HEK293 (cell line): ENCODE measurements around the gene CCM2L.

Experiments used
- CTCF ChIP-seq: fragments of 450-650 bp; formaldehyde crosslinking; IDR thresholded peaks from 2 replicates; pipeline ENCODE4 v1.5.1; 2016; ENCODE audit warnings: missing biosample characterization, missing genetic modification characterization
- HIC1 ChIP-seq: fragments of 450-650 bp; formaldehyde crosslinking; IDR thresholded peaks from 2 replicates; pipeline ENCODE4 v1.5.1; 2016; ENCODE audit warnings: missing biosample characterization, missing genetic modification characterization
- HOXD13 ChIP-seq: sonication (generic); formaldehyde crosslinking; IDR thresholded peaks from 2 replicates; pipeline ENCODE4 v1.8.0; 2022; ENCODE audit warnings: missing genetic modification reagents, borderline replicate concordance
- KLF10 ChIP-seq: fragments of 450-650 bp; IDR thresholded peaks from 2 replicates; pipeline ENCODE4 v1.5.1; 2018; ENCODE audit warnings: missing biosample characterization, mild to moderate bottlenecking, missing genetic modification characterization
- KLF8 ChIP-seq: fragments of 450-650 bp; formaldehyde crosslinking; IDR thresholded peaks from 2 replicates; pipeline ENCODE4 v1.5.1; 2016; ENCODE audit warnings: missing biosample characterization, missing genetic modification characterization
- SP7 ChIP-seq: fragments of 450-650 bp; formaldehyde crosslinking; IDR thresholded peaks from 2 replicates; pipeline ENCODE4 v1.5.1; 2016; ENCODE audit warnings: missing biosample characterization, missing genetic modification characterization
- ZBTB8A ChIP-seq: fragments of 450-650 bp; formaldehyde crosslinking; IDR thresholded peaks from 2 replicates; pipeline ENCODE4 v1.5.1; 2016; ENCODE audit warnings: missing biosample characterization, missing genetic modification characterization
- ZFP69B ChIP-seq: fragments of 450-650 bp; formaldehyde crosslinking; IDR thresholded peaks from 2 replicates; pipeline ENCODE4 v1.5.1; 2016; ENCODE audit warnings: missing biosample characterization, missing genetic modification characterization
- ZNF10 ChIP-seq: fragments of 450-650 bp; formaldehyde crosslinking; IDR thresholded peaks from 2 replicates; pipeline ENCODE4 v1.5.1; 2017; ENCODE audit warnings: missing biosample characterization, missing genetic modification characterization
- ZNF19 ChIP-seq: fragments of 450-650 bp; formaldehyde crosslinking; IDR thresholded peaks from 2 replicates; pipeline ENCODE4; 2016; ENCODE audit warnings: missing biosample characterization, missing genetic modification characterization, low read depth
- ZNF214 ChIP-seq: fragments of 450-650 bp; formaldehyde crosslinking; IDR thresholded peaks from 2 replicates; pipeline ENCODE4 v1.5.1; 2017; ENCODE audit warnings: missing biosample characterization, mild to moderate bottlenecking, missing genetic modification characterization, borderline replicate concordance
- ZNF280D ChIP-seq: fragments of 450-650 bp; formaldehyde crosslinking; IDR thresholded peaks from 2 replicates; pipeline ENCODE4 v1.5.1; 2016; ENCODE audit warnings: missing biosample characterization, missing genetic modification characterization
- ZNF394 ChIP-seq: fragments of 450-650 bp; formaldehyde crosslinking; IDR thresholded peaks from 2 replicates; pipeline ENCODE4 v1.5.1; 2016; ENCODE audit warnings: missing biosample characterization, missing genetic modification characterization, mild to moderate bottlenecking, moderate library complexity, borderline replicate concordance
- ZNF660 ChIP-seq: fragments of 450-650 bp; IDR thresholded peaks from 2 replicates; pipeline ENCODE4 v1.5.1; 2018; ENCODE audit warnings: missing biosample characterization, mild to moderate bottlenecking, missing genetic modification characterization
- ZNF677 ChIP-seq: fragments of 450-650 bp; IDR thresholded peaks from 2 replicates; pipeline ENCODE4 v1.5.0; 2018; ENCODE audit warnings: missing biosample characterization, mild to moderate bottlenecking, missing genetic modification characterization, moderate library complexity
- ZNF776 ChIP-seq: fragments of 450-650 bp; formaldehyde crosslinking; IDR thresholded peaks from 2 replicates; pipeline ENCODE4 v1.5.0; 2017; ENCODE audit warnings: missing biosample characterization, missing genetic modification characterization, borderline replicate concordance
- TF ChIP-seq, protein P1 (sequence below): fragments of 450-650 bp; formaldehyde crosslinking; IDR thresholded peaks from 2 replicates; pipeline ENCODE4 v1.5.1; 2016; ENCODE audit warnings: missing biosample characterization, missing genetic modification characterization
- TF ChIP-seq, protein P2 (sequence below): fragments of 450-650 bp; formaldehyde crosslinking; IDR thresholded peaks from 2 replicates; pipeline ENCODE4 v1.5.1; 2016; ENCODE audit warnings: missing biosample characterization, missing genetic modification characterization, borderline replicate concordance
- TF ChIP-seq, protein P3 (sequence below): fragments of 450-650 bp; formaldehyde crosslinking; IDR thresholded peaks from 2 replicates; pipeline ENCODE4 v1.5.1; 2016; ENCODE audit warnings: missing biosample characterization, missing genetic modification characterization, borderline replicate concordance

The CCM2L gene

DNA sequence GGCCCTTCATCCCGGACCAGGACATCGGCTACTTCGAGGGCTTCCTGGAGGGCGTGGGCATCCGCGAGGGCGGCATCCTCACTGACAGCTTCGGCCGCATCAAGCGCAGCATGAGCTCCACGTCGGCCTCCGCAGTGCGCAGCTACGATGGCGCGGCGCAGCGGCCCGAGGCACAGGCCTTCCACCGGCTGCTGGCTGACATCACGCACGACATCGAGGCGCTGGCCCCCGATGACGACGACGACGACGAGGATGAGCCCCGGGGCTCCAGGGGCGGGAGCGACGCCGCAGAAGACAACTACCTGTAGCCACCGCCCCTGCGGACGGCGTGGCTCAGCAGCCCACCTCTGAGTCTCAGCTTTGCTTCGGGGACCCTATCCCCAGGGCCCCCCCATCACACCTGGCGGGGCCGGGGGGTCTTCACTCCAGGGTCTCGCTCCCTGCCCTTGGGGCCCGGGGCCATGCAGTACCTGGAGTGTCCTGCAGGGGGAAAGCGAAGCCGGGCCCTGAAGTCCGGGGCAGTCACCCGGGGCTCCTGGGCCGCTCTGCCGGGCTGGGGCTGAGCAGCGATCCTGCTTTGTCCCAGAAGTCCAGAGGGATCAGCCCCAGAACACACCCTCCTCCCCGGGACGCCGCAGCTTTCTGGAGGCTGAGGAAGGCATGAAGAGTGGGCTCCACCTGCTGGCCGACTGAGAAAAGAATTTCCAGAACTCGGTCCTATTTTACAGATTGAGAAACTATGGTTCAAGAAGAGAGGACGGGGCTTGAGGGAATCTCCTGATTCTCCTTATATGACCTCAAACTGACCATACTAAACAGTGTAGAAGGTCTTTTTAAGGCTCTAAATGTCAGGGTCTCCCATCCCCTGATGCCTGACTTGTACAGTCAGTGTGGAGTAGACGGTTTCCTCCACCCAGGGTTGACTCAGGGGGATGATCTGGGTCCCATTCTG lies 21.0 kb downstream of the CCM2L start (continued):
- TF ChIP-seq, protein P1, sequence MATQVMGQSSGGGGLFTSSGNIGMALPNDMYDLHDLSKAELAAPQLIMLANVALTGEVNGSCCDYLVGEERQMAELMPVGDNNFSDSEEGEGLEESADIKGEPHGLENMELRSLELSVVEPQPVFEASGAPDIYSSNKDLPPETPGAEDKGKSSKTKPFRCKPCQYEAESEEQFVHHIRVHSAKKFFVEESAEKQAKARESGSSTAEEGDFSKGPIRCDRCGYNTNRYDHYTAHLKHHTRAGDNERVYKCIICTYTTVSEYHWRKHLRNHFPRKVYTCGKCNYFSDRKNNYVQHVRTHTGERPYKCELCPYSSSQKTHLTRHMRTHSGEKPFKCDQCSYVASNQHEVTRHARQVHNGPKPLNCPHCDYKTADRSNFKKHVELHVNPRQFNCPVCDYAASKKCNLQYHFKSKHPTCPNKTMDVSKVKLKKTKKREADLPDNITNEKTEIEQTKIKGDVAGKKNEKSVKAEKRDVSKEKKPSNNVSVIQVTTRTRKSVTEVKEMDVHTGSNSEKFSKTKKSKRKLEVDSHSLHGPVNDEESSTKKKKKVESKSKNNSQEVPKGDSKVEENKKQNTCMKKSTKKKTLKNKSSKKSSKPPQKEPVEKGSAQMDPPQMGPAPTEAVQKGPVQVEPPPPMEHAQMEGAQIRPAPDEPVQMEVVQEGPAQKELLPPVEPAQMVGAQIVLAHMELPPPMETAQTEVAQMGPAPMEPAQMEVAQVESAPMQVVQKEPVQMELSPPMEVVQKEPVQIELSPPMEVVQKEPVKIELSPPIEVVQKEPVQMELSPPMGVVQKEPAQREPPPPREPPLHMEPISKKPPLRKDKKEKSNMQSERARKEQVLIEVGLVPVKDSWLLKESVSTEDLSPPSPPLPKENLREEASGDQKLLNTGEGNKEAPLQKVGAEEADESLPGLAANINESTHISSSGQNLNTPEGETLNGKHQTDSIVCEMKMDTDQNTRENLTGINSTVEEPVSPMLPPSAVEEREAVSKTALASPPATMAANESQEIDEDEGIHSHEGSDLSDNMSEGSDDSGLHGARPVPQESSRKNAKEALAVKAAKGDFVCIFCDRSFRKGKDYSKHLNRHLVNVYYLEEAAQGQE = no peak
- TF ChIP-seq CTCF (tag by site-specific recombination) (peak; percentile 88; the same call in 1 of the 2 replicates), HIC1 (tag by site-specific recombination) (no peak), ZFP69B (tag by site-specific recombination) (0 out of 2 replicates have a peak, but pooled peaks have one; percentile 21), ZNF776 (tag by site-specific recombination) (no peak), ZBTB8A (tag by site-specific recombination) (peak; percentile 52), KLF10 (tag by site-specific recombination) (peak; percentile 68), ZNF10 (tag by site-specific recombination) (no peak), HOXD13 (CRISPR knock-in tag) (no peak), ZNF394 (tag by site-specific recombination) (peak; percentile 45; the same call in 1 of the 2 replicates), ZNF677 (tag by site-specific recombination) (no peak), KLF8 (tag by site-specific recombination) (0 out of 2 replicates have a peak, but pooled peaks have one; percentile 39), ZNF19 (tag by site-specific recombination) (no peak), ZNF660 (tag by site-specific recombination) (no peak; the same call in 1 of the 2 replicates), ZNF214 (tag by site-specific recombination) (no peak), ZNF280D (tag by site-specific recombination) (no peak), SP7 (tag by site-specific recombination) (peak; percentile 38; the same call in 1 of the 2 replicates)
- TF ChIP-seq, protein P2, sequence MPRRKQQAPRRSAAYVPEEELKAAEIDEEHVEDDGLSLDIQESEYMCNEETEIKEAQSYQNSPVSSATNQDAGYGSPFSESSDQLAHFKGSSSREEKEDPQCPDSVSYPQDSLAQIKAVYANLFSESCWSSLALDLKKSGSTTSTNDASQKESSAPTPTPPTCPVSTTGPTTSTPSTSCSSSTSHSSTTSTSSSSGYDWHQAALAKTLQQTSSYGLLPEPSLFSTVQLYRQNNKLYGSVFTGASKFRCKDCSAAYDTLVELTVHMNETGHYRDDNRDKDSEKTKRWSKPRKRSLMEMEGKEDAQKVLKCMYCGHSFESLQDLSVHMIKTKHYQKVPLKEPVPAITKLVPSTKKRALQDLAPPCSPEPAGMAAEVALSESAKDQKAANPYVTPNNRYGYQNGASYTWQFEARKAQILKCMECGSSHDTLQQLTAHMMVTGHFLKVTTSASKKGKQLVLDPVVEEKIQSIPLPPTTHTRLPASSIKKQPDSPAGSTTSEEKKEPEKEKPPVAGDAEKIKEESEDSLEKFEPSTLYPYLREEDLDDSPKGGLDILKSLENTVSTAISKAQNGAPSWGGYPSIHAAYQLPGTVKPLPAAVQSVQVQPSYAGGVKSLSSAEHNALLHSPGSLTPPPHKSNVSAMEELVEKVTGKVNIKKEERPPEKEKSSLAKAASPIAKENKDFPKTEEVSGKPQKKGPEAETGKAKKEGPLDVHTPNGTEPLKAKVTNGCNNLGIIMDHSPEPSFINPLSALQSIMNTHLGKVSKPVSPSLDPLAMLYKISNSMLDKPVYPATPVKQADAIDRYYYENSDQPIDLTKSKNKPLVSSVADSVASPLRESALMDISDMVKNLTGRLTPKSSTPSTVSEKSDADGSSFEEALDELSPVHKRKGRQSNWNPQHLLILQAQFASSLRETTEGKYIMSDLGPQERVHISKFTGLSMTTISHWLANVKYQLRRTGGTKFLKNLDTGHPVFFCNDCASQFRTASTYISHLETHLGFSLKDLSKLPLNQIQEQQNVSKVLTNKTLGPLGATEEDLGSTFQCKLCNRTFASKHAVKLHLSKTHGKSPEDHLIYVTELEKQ = no peak
- TF ChIP-seq, protein P3, sequence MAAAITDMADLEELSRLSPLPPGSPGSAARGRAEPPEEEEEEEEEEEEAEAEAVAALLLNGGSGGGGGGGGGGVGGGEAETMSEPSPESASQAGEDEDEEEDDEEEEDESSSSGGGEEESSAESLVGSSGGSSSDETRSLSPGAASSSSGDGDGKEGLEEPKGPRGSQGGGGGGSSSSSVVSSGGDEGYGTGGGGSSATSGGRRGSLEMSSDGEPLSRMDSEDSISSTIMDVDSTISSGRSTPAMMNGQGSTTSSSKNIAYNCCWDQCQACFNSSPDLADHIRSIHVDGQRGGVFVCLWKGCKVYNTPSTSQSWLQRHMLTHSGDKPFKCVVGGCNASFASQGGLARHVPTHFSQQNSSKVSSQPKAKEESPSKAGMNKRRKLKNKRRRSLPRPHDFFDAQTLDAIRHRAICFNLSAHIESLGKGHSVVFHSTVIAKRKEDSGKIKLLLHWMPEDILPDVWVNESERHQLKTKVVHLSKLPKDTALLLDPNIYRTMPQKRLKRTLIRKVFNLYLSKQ (tag by site-specific recombination) = no peak
